Inflammatory macrophage (primary cell): ENCODE results near the gene CRY2.
"Not testable (repeated sequence)": the region's sequence is repeated elsewhere in the genome, so short reads cannot be mapped to it uniquely, and the experiment has no call there.

ENCODE experiments used
- DNase-seq, 2 donors: peaks; one replicate each; pipeline ENCODE4 v3.0.0-alpha.2; 2020 to 2022
- total RNA-seq, 18 experiments: gene quantifications; one replicate each; lab custom pipeline; 2026; ENCODE audit warnings: mixed read lengths in 6 of 18, inconsistent platforms in 2 of 18; lab: John Stamatoyannopoulos, UW

CRY2 gene
- 7.8 to 19.6 (median 15.9) reads per million in 18 experiments for total RNA-seq

- DNase-seq, result peak; percentile 99 to 100
Measured at GRCh38 chr11:45846974-45847910, at the start of gene CRY2. CRY2 (plus strand) TSS chr11:45847475; CDS start chr11:45847491, 16 bp downstream.

GRCh38 chr11:45798793-45799441 is 48.4 kb upstream of the CRY2 start:
- no peak for DNase-seq

- no peak for DNase-seq
Measured at GRCh38 chr11:45799562-45799961, 47.7 kb upstream of the CRY2 start.

GRCh38 chr11:45800261-45800660 is 47.0 kb upstream of the CRY2 start:
- no peak for DNase-seq

- DNase-seq, result peak; percentile 51 to 54
Measured at GRCh38 chr11:45801723-45802315, 45.5 kb upstream of the CRY2 start.

- no peak for DNase-seq
Measured at GRCh38 chr11:45802531-45803317, 44.6 kb upstream of the CRY2 start.

- peak; percentile 61 to 80 for DNase-seq
Measured at GRCh38 chr11:45803971-45804760, 43.1 kb upstream of the CRY2 start.

GRCh38 chr11:45804761-45805304 is 42.4 kb upstream of the CRY2 start, which contains the start of gene SLC35C1:
SLC35C1 (plus strand) TSS chr11:45805149; CDS start chr11:45805802, 653 bp downstream.
- DNase-seq, result peak; percentile 97 to 98

GRCh38 chr11:45805305-45806071 is 41.8 kb upstream of the CRY2 start:
- peak; percentile 22 to 64 for DNase-seq

GRCh38 chr11:45806072-45806933 is 41.0 kb upstream of the CRY2 start:
- DNase-seq, result no peak

- DNase-seq, result no peak
Measured at GRCh38 chr11:45806937-45807791, 40.1 kb upstream of the CRY2 start.

GRCh38 chr11:45807792-45808238 is 39.5 kb upstream of the CRY2 start:
- DNase-seq, result no peak

- not testable (repeated sequence) for DNase-seq
Measured at GRCh38 chr11:45808427-45808826, 38.8 kb upstream of the CRY2 start.

GRCh38 chr11:45809456-45810395 is 37.5 kb upstream of the CRY2 start:
- DNase-seq, result no peak

GRCh38 chr11:45810431-45811108 is 36.7 kb upstream of the CRY2 start:
- no peak for DNase-seq

- no peak for DNase-seq
Measured at GRCh38 chr11:45811109-45811435, 36.2 kb upstream of the CRY2 start.
